K562 (cell line): ENCODE measurements around the gene SEC22C. TPM values are rescaled to one million over a fixed set of nuclear protein-coding genes. Genes with fewer than 3 reads are reported as not detected.

Experiments used
- AFF1 ChIP-seq, 2 experiments: fragments of 450-650 bp; IDR thresholded peaks; 2 replicates each; pipeline ENCODE4 v1.6.1; 2018; ENCODE audit warnings: mild to moderate bottlenecking in 2 of 2, low read depth in 1 of 2; ENCODE audit not compliant: partially characterized antibody in 2 of 2
- ARID1B ChIP-seq: fragments of 450-650 bp; IDR thresholded peaks from 2 replicates; pipeline ENCODE4 v1.6.1; 2016; ENCODE audit warnings: antibody characterized with exemption, mild to moderate bottlenecking, inconsistent platforms
- CBFB ChIP-seq: sonication (generic); formaldehyde crosslinking; IDR thresholded peaks from 2 replicates; pipeline ENCODE4 v1.4.0; 2020; ENCODE audit warnings: mild to moderate bottlenecking, missing genetic modification reagents
- CC2D1A ChIP-seq: fragments of 450-650 bp; IDR thresholded peaks from 2 replicates; pipeline ENCODE4 v1.6.1; 2017; ENCODE audit warnings: mild to moderate bottlenecking
- CHCHD3 ChIP-seq: fragments of 250-450 bp; sonication (Bioruptor Pico); IDR thresholded peaks from 2 replicates; pipeline ENCODE4 v2.1.2; 2022; ENCODE audit warnings: mild to moderate bottlenecking
- GABPA ChIP-seq: fragments of 200-800 bp; sonication (Bioruptor generic); conservative IDR thresholded peaks from 2 replicates; pipeline ENCODE4 v1.6.1; 2016; ENCODE audit warnings: low read depth, missing genetic modification characterization, missing compliant biosample characterization
- GTF2F1 ChIP-seq: IDR thresholded peaks from 2 replicates; pipeline ENCODE4 v1.6.1; 2011; ENCODE audit warnings: low read depth, low read length, improper control_type of control experiment
- KLF10 ChIP-seq: fragments of 250-450 bp; sonication (Bioruptor Pico); IDR thresholded peaks from 2 replicates; pipeline ENCODE4 v1.6.1; 2021; ENCODE audit warnings: matching md5 sums
- MAFK ChIP-seq: IDR thresholded peaks from 2 replicates; pipeline ENCODE4 v1.6.1; 2011; ENCODE audit warnings: low read length, improper control_type of control experiment
- MTA2 ChIP-seq: fragments of 450-650 bp; IDR thresholded peaks from 2 replicates; pipeline ENCODE4 v1.6.1; 2016; ENCODE audit warnings: low read depth
- MTA3 ChIP-seq: fragments of 450-650 bp; formaldehyde crosslinking; IDR thresholded peaks from 2 replicates; pipeline ENCODE4 v1.6.1; 2017; ENCODE audit warnings: mild to moderate bottlenecking, borderline replicate concordance
- MXI1 ChIP-seq: IDR thresholded peaks from 2 replicates; pipeline ENCODE4 v1.6.1; 2011; ENCODE audit warnings: low read depth, mild to moderate bottlenecking, improper control_type of control experiment, low read length
- RAD51 ChIP-seq: fragments of 450-650 bp; IDR thresholded peaks from 2 replicates; pipeline ENCODE4 v1.7.1; 2016; ENCODE audit warnings: low read depth, mild to moderate bottlenecking, borderline replicate concordance
- RCOR1 ChIP-seq, 2 experiments: IDR thresholded peaks; 2 replicates each; pipeline ENCODE4 v1.6.1; 2012; ENCODE audit warnings: low read depth in 2 of 2, low read length in 2 of 2, borderline replicate concordance in 1 of 2, improper control_type of control experiment in 1 of 2
- RFX1 ChIP-seq: fragments of 450-650 bp; IDR thresholded peaks from 2 replicates; pipeline ENCODE4 v1.6.1; 2016; ENCODE audit warnings: mild to moderate bottlenecking, moderate library complexity
- RHOXF2B ChIP-seq: fragments of 250-450 bp; sonication (Bioruptor Pico); conservative IDR thresholded peaks from 2 replicates; pipeline ENCODE4 v1.5.1; 2021
- SMARCA5 ChIP-seq: fragments of 450-650 bp; IDR thresholded peaks from 2 replicates; pipeline ENCODE4 v1.6.1; 2016
- SREBF1 ChIP-seq: fragments of 150-350 bp; IDR thresholded peaks from 2 replicates; pipeline ENCODE4 v1.6.1; 2014; ENCODE audit warnings: antibody characterized with exemption, low read depth, low read length, borderline replicate concordance
- THRAP3 ChIP-seq: fragments of 450-650 bp; IDR thresholded peaks from 2 replicates; pipeline ENCODE4 v1.6.1; 2016; ENCODE audit warnings: mild to moderate bottlenecking, inconsistent platforms, borderline replicate concordance
- TRIM24 ChIP-seq, 2 experiments: fragments of 450-650 bp; IDR thresholded peaks; 2 replicates each; pipeline ENCODE4 v1.6.1; 2016
- TRIM25 ChIP-seq: fragments of 450-650 bp; IDR thresholded peaks from 2 replicates; pipeline ENCODE4 v1.7.0; 2016; ENCODE audit warnings: borderline replicate concordance
- ZEB2 ChIP-seq: fragments of 450-650 bp; IDR thresholded peaks from 2 replicates; pipeline ENCODE4 v1.6.1; 2016
- ZNF197 ChIP-seq: fragments of 200-800 bp; sonication (Bioruptor generic); IDR thresholded peaks from 2 replicates; pipeline ENCODE4 v1.6.1; 2016; ENCODE audit warnings: low read depth, missing genetic modification characterization, missing compliant biosample characterization
- ZNF263 ChIP-seq: sonication (generic); formaldehyde crosslinking; IDR thresholded peaks from 2 replicates; pipeline ENCODE4 v1.8.0; 2022; ENCODE audit warnings: mild to moderate bottlenecking, missing genetic modification reagents, borderline replicate concordance
- ZNF384 ChIP-seq: IDR thresholded peaks from 2 replicates; pipeline ENCODE4 v1.6.1; 2012; ENCODE audit warnings: low read depth, low read length, improper control_type of control experiment
- ZNF778 ChIP-seq: fragments of 450-650 bp; formaldehyde crosslinking; IDR thresholded peaks from 2 replicates; pipeline ENCODE4 v1.4.0; 2020; ENCODE audit warnings: mild to moderate bottlenecking, moderate library complexity
- polyA plus RNA-seq, 8 experiments: library from polyadenylated mRNA; depleted of rRNA in 4 of 8; stranded (reverse) in 5 of 8; unstranded in 3 of 8; fragments of >200 nt; fragmentation: Nextera tagmentation in 2 of 8; fragmentation: Illumina TruSeq in 1 of 8; extraction: Ambion mirVana in 2 of 8; extraction: Trizol in 1 of 8; gene quantifications; 2 replicates each; pipeline versions ENCODE4 v1.2.1 to v1.2.3, GENCODE V29; 2011 to 2014; ENCODE audit warnings: inconsistent platforms in 1 of 8, missing spikeins in 1 of 8
- total RNA-seq, 7 experiments: library from RNA; depleted of rRNA in 6 of 7; stranded (reverse); fragments of >200 nt in 6 of 7; fragmentation: Illumina TruSeq in 2 of 7; extraction: Trizol in 2 of 7; gene quantifications; 2 replicates each; pipeline versions ENCODE4 v1.2.1 to v1.2.3, GENCODE V29; 2011 to 2021; ENCODE audit warnings: low replicate concordance in 1 of 7

SEC22C gene
- total and polyA plus RNA-seq, 9 of the 15 experiments (the other 6 are each of a cell fraction or from before 2014, with no cell fraction given): 35.6 to 68.4 (median 50.7) TPM

GRCh38 chr3:42582474-42583070, 805 bp upstream of the SEC22C start (continued):
- peak in 1 of 2 experiments; percentile 35 for TF ChIP-seq AFF1 (IDR thresholded peaks at IDR 0.05; ENCODE audit: low read depth in 1 of 2, partially characterized antibody in 2 of 2)
- TF ChIP-seq MAFK: peak; percentile 12; the same call in 1 of the 2 replicates
- peak in 1 of 2 experiments; percentile 58; a peak in 1 of 4 replicates for TF ChIP-seq RCOR1 (IDR thresholded peaks at IDR 0.05; ENCODE audit: borderline replicate concordance in 1 of 2, low read depth in 2 of 2, low read length in 2 of 2)
- peak; percentile 30; the same call in 1 of the 2 replicates for TF ChIP-seq ARID1B
- 0 out of 2 replicates have a peak, but pooled peaks have one; percentile 10 for TF ChIP-seq THRAP3
- TF ChIP-seq TRIM24 (IDR thresholded peaks at IDR 0.05): peak in 1 of 2 experiments; percentile 4; a peak in 2 of 4 replicates
- no peak for TF ChIP-seq MXI1
- no peak for TF ChIP-seq RFX1
- no peak for TF ChIP-seq CHCHD3 (CRISPR knock-in tag)
- TF ChIP-seq SMARCA5: 0 out of 2 replicates have a peak, but pooled peaks have one; percentile 43
- TF ChIP-seq ZNF384: 0 out of 2 replicates have a peak, but pooled peaks have one; percentile 2
- TF ChIP-seq GABPA (tag): peak; percentile 7; the same call in 1 of the 2 replicates
- no peak for TF ChIP-seq CBFB
- TF ChIP-seq RHOXF2B (CRISPR knock-in tag): no peak
- TF ChIP-seq SREBF1: no peak
- no peak for TF ChIP-seq KLF10 (CRISPR knock-in tag)
- peak; percentile 6; the same call in 1 of the 2 replicates for TF ChIP-seq ZEB2
- no peak for TF ChIP-seq MTA3
- TF ChIP-seq CC2D1A: peak; percentile 1; the same call in 1 of the 2 replicates
- TF ChIP-seq ZNF197 (CRISPR knock-in tag): peak; percentile 26; the same call in 1 of the 2 replicates
- TF ChIP-seq RAD51: 0 out of 2 replicates have a peak, but pooled peaks have one; percentile 0
- TF ChIP-seq ZNF778 (CRISPR knock-in tag): no peak
- peak; percentile 61; the same call in 1 of the 2 replicates for TF ChIP-seq ZNF263 (CRISPR knock-in tag)
- TF ChIP-seq TRIM25: 0 out of 2 replicates have a peak, but pooled peaks have one; percentile 59
- TF ChIP-seq GTF2F1: peak; percentile 1; the same call in 1 of the 2 replicates
- TF ChIP-seq MTA2: 0 out of 2 replicates have a peak, but pooled peaks have one; percentile 2
